Upper lobe of left lung (tissue), 4 donors: ENCODE results near the gene C16orf95.

Source experiments
- EP300 ChIP-seq, 4 donors: sonication (generic); formaldehyde crosslinking; IDR thresholded peaks; one replicate each; pipeline ENCODE4 v1.5.1; 2017; ENCODE audit warnings: antibody characterized with exemption in 4 of 4, control low read depth in 2 of 4
- POLR2A ChIP-seq, 4 donors: fragments of 450-650 bp; IDR thresholded peaks; one replicate each; pipeline ENCODE4 v1.5.1; 2016 to 2017; ENCODE audit warnings: antibody characterized with exemption in 4 of 4, mild to moderate bottlenecking in 2 of 4
- POLR2AphosphoS5 ChIP-seq, 2 donors: sonication (generic); formaldehyde crosslinking; IDR thresholded peaks; one replicate each; pipeline ENCODE4 v1.5.1; 2017; ENCODE audit warnings: antibody characterized with exemption in 2 of 2
- TF ChIP-seq, protein P1 (sequence below), 6 experiments: fragments of 450-650 bp in 4 of 6; fragments of 200-600 bp in 2 of 6; sonication (generic) in 2 of 6; IDR thresholded peaks; one replicate each; pipeline ENCODE4 v1.5.1; 2016 to 2019; ENCODE audit warnings: antibody characterized with exemption in 6 of 6

DNA sequence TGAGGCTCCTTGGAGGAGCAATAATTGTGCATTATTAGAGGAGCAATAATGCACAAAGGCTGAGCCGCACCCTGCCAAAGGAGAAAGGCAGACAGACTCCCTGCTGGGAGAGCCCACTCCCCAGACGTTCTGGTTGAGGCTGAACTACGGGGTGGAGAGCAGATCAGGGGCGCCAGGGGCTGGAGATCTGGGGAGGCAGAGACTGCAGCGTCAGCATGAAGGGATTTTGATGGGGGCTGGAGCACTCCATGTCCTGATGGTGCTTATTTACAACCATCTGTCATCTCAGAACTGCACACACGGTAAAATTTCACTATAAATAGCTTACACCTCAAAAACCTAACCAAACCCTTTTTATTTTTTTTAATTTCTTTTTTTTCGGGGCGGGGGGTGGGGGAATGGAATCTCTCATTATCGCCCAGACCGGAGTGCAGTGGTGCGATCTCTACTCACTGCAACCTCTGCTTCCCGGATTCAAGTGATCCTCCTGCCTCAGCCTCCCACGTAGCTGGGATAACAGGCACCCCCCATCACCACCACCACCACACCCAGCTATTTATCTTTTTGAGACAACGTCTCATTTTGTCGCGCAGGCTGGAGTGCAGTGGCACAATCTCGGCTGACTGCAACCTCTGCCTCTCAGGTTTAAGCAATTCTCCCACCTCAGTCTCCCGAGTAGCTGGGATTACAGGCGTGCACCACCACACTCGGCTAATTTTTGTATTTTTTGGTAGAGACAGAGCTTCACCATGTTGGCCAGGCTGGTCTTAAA, 4.3 kb upstream of the C16orf95 start:
- TF ChIP-seq, protein P1, sequence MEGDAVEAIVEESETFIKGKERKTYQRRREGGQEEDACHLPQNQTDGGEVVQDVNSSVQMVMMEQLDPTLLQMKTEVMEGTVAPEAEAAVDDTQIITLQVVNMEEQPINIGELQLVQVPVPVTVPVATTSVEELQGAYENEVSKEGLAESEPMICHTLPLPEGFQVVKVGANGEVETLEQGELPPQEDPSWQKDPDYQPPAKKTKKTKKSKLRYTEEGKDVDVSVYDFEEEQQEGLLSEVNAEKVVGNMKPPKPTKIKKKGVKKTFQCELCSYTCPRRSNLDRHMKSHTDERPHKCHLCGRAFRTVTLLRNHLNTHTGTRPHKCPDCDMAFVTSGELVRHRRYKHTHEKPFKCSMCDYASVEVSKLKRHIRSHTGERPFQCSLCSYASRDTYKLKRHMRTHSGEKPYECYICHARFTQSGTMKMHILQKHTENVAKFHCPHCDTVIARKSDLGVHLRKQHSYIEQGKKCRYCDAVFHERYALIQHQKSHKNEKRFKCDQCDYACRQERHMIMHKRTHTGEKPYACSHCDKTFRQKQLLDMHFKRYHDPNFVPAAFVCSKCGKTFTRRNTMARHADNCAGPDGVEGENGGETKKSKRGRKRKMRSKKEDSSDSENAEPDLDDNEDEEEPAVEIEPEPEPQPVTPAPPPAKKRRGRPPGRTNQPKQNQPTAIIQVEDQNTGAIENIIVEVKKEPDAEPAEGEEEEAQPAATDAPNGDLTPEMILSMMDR (IDR thresholded peaks at IDR 0.05): no peak
- TF ChIP-seq EP300 (IDR thresholded peaks at IDR 0.05) (no peak), POLR2A (IDR thresholded peaks at IDR 0.05) (no peak), POLR2AphosphoS5 (IDR thresholded peaks at IDR 0.05) (no peak)
